Mucosa of descending colon (tissue), 3 donors: ENCODE results near the gene IL3RA. TPM values are rescaled to one million over a fixed set of nuclear protein-coding genes. Genes with fewer than 3 reads are reported as not detected.
"Not testable (repeated sequence)": the region's sequence is repeated elsewhere in the genome, so short reads cannot be mapped to it uniquely, and the experiment has no call there.

Experiments
- ATAC-seq: fragments of 200-7000 bp; cut with Tn5 transposase; one replicate; pipeline ENCODE4 v1.9.1; 2020; ENCODE audit warnings: mild to moderate bottlenecking, moderate library complexity
- DNase-seq, 3 donors: peaks; one replicate each; pipeline ENCODE4 v3.0.0-alpha.2; 2020
- H3K36me3 ChIP-seq: fragments of 200-600 bp; one replicate; pipeline ENCODE4 v1.8.0; 2021; ENCODE audit warnings: low read depth, mild to moderate bottlenecking
- H3K4me1 ChIP-seq: fragments of 200-600 bp; one replicate; pipeline ENCODE4 v1.8.0; 2021; ENCODE audit warnings: low read depth, mild to moderate bottlenecking
- H3K4me3 ChIP-seq: fragments of 200-600 bp; one replicate; pipeline ENCODE4 v1.8.0; 2021; ENCODE audit warnings: mild to moderate bottlenecking
- H3K9me3 ChIP-seq: fragments of 200-600 bp; one replicate; pipeline ENCODE4 v1.8.0; 2021; ENCODE audit warnings: mild to moderate bottlenecking
- CTCF ChIP-seq: fragments of 200-600 bp; IDR thresholded peaks from one replicate; pipeline ENCODE4 v1.8.0; 2022; ENCODE audit warnings: antibody characterized with exemption, mild to moderate bottlenecking
- intact Hi-C, 2 donors: fragments of 100-400 bp; cut with DNase I in 1 of 2; cut with micrococcal nuclease in 1 of 2; formaldehyde crosslinking; loops; one replicate each; pipeline versions ENCODE4 v1.11.0 to v1.11.1; 2022; cut with DNase I, micrococcal nuclease
- total RNA-seq, 3 donors: library from RNA; stranded (reverse); fragmentation: NEBNext Ultra II Directional in 2 of 3; extraction: Animal tissue kit (Norgen Biotek cat#: 25700) in 2 of 3; gene quantifications; one replicate each; pipeline versions ENCODE4 v1.2.1 to v1.2.4, GENCODE V29; 2021 to 2023
- donor health status: DM: no; HTN: no; CAD: no; lungs with moderate emphysema.
- donor health status: DM: no; HTN: no; CAD: no.
- donor health status: DM: no; HTN: yes; CAD: no.

Gene IL3RA
- total RNA-seq, 3 donors from 2014 or later: 6.3 to 11.6 (median 8.5) TPM

GRCh38 chrX:1334854-1335253, 1.7 kb upstream of the IL3RA start:
- peak; percentile 41 for ATAC-seq
- intact Hi-C loops: no loop called here
- Histone ChIP-seq H3K4me1 (peaks cover 4% of the 10 kb centered on the region), H3K9me3 (no peaks in the 10 kb centered on the region), H3K4me3 (no peak overlapping the region), H3K36me3 (no peaks in the 10 kb centered on the region)
- DNase-seq: no peak
- TF ChIP-seq CTCF: no peak

GRCh38 chrX:1336948-1337779, 579 bp downstream of the IL3RA start:
- Histone ChIP-seq H3K4me1 (peaks cover 4% of the 10 kb centered on the region), H3K36me3 (no peaks in the 10 kb centered on the region), H3K9me3 (no peaks in the 10 kb centered on the region), H3K4me3 (peak overlapping the region; percentile 6)
- intact Hi-C loops: no loop called here
- ATAC-seq (peak; percentile 31), DNase-seq (peak in 1 of 3 donors; percentile 18)
- no peak for TF ChIP-seq CTCF

- intact Hi-C loops: no loop called here
- H3K9me3 ChIP-seq: no peaks in the 10 kb centered on the region
- DNase-seq (peak in 1 of 3 donors; percentile 44), ATAC-seq (no peak)
- H3K36me3 ChIP-seq: no peaks in the 10 kb centered on the region
- no peak for TF ChIP-seq CTCF
- no peak overlapping the region for H3K4me3 ChIP-seq
- H3K4me1 ChIP-seq: peaks cover 4% of the 10 kb centered on the region
These were observed 5.1 kb downstream of the IL3RA start for GRCh38 chrX:1341545-1342184.

GRCh38 chrX:1349606-1350005, 13.0 kb downstream of the IL3RA start:
- H3K9me3 ChIP-seq, H3K4me1 ChIP-seq, H3K36me3 ChIP-seq, H3K4me3 ChIP-seq, intact Hi-C loops, ATAC-seq: not testable (repeated sequence)
- peak in 1 of 3 donors; percentile 1 for DNase-seq

GRCh38 chrX:1351981-1352714, 15.6 kb downstream of the IL3RA start:
- ATAC-seq (no peak), DNase-seq (peak in 1 of 3 donors; percentile 43)
- Histone ChIP-seq H3K9me3 (no peaks in the 10 kb centered on the region), H3K36me3 (no peaks in the 10 kb centered on the region), H3K4me3 (no peak overlapping the region), H3K4me1 (no peaks in the 10 kb centered on the region)
- no peak for TF ChIP-seq CTCF
- intact Hi-C loops: no loop called here
